ENCODE results near the gene KIDINS220. TPM values are rescaled to one million over a fixed set of nuclear protein-coding genes. Genes with fewer than 3 reads are reported as not detected.

KIDINS220 gene
- total RNA-seq, 1 donor from 2014 or later: 26.9 TPM

- TF ChIP-seq, protein P1, sequence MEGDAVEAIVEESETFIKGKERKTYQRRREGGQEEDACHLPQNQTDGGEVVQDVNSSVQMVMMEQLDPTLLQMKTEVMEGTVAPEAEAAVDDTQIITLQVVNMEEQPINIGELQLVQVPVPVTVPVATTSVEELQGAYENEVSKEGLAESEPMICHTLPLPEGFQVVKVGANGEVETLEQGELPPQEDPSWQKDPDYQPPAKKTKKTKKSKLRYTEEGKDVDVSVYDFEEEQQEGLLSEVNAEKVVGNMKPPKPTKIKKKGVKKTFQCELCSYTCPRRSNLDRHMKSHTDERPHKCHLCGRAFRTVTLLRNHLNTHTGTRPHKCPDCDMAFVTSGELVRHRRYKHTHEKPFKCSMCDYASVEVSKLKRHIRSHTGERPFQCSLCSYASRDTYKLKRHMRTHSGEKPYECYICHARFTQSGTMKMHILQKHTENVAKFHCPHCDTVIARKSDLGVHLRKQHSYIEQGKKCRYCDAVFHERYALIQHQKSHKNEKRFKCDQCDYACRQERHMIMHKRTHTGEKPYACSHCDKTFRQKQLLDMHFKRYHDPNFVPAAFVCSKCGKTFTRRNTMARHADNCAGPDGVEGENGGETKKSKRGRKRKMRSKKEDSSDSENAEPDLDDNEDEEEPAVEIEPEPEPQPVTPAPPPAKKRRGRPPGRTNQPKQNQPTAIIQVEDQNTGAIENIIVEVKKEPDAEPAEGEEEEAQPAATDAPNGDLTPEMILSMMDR (IDR thresholded peaks at IDR 0.05): no peak
- ChIA-PET POLR2A (no interaction called here), CTCF (no interaction called here)
- no peak overlapping the region for H3K27ac Mint-ChIP-seq
- H3K4me1 Mint-ChIP-seq: no peaks in the 10 kb centered on the region
- no peaks in the 10 kb centered on the region for H3K36me3 Mint-ChIP-seq (ENCODE audit: low read depth)
- H3K4me3 Mint-ChIP-seq: no peak overlapping the region
- no peak for DNase-seq
- ATAC-seq (ENCODE audit: low read depth): no peak
- H3K9me3 Mint-ChIP-seq: no peaks in the 10 kb centered on the region
- H3K27me3 Mint-ChIP-seq: no peaks in the 10 kb centered on the region
- intact Hi-C loops (cut with micrococcal nuclease): no loop called here
Observed at GRCh38 chr2:8860239-8860638, 22.8 kb upstream of the KIDINS220 start.

GRCh38 chr2:8858910-8859309, 21.5 kb upstream of the KIDINS220 start:
- TF ChIP-seq, protein P1 (IDR thresholded peaks at IDR 0.05): no peak
- Mint-ChIP-seq H3K27ac (no peak overlapping the region), H3K9me3 (no peaks in the 10 kb centered on the region), H3K36me3 (ENCODE audit: low read depth) (no peaks in the 10 kb centered on the region), H3K4me1 (no peaks in the 10 kb centered on the region), H3K4me3 (no peak overlapping the region), H3K27me3 (no peaks in the 10 kb centered on the region)
- no peak for ATAC-seq (ENCODE audit: low read depth)
- ChIA-PET POLR2A (no interaction called here), CTCF (no interaction called here)
- no peak for DNase-seq
- intact Hi-C loops (cut with micrococcal nuclease): no loop called here

DNA sequence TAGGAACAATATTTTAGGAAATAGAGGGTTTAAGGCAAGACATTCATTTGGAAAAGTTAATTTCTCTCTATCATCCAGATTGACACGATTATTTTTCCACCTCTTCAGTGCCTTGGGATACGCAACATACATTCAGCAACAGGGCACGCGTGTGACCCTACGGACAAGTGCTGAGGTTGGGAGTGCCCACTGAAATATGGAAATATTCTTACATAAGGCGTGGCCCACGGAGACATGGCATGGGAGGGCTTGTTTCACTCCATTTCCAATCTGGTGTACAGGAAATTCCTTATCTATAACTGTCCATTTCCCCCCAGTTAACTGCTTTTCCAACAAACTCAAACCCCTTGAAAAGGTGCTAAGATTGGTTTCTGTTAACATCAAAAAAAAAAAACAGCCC, 20.9 kb upstream of the KIDINS220 start:
- TF ChIP-seq, protein P1 (IDR thresholded peaks at IDR 0.05): no peak
- intact Hi-C loops (cut with micrococcal nuclease): no loop called here
- no peak overlapping the region for H3K4me3 Mint-ChIP-seq
- ChIA-PET CTCF (no interaction called here), POLR2A (no interaction called here)
- no peaks in the 10 kb centered on the region for H3K9me3 Mint-ChIP-seq
- H3K27me3 Mint-ChIP-seq: no peaks in the 10 kb centered on the region
- DNase-seq (no peak), ATAC-seq (ENCODE audit: low read depth) (no peak)
- no peaks in the 10 kb centered on the region for H3K4me1 Mint-ChIP-seq
- no peaks in the 10 kb centered on the region for H3K36me3 Mint-ChIP-seq (ENCODE audit: low read depth)
- H3K27ac Mint-ChIP-seq: no peak overlapping the region

DNA sequence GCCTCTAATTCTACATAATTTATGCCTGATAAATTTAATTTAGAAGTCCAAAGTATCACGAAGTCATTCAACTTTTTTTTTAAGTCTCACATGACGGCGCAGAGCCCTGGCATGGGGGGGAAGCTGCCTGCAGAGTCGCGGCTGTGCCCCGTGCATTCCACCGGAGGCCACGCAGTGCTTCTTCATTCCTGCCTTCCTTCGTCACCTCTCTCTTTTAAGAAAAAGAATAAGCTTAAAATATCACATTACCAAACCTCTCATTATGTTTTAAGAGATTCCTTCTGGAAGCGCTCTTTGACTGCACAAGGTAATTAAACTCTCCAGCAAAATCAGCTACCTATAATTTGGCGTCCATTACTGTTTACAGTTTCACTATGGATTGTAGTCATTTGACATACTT, 20.3 kb upstream of the KIDINS220 start:
- H3K4me1 Mint-ChIP-seq: no peaks in the 10 kb centered on the region
- TF ChIP-seq, protein P1 (IDR thresholded peaks at IDR 0.05): no peak
- H3K4me3 Mint-ChIP-seq: no peak overlapping the region
- DNase-seq: no peak
- no peaks in the 10 kb centered on the region for H3K36me3 Mint-ChIP-seq (ENCODE audit: low read depth)
- CTCF ChIA-PET: no interaction called here
- H3K27me3 Mint-ChIP-seq: no peaks in the 10 kb centered on the region
- no peak for ATAC-seq (ENCODE audit: low read depth)
- H3K27ac Mint-ChIP-seq: no peak overlapping the region
- intact Hi-C loops (cut with micrococcal nuclease): no loop called here
- POLR2A ChIA-PET: no interaction called here
- H3K9me3 Mint-ChIP-seq: no peaks in the 10 kb centered on the region

- Mint-ChIP-seq H3K27ac (no peak overlapping the region), H3K9me3 (no peaks in the 10 kb centered on the region), H3K4me3 (no peak overlapping the region), H3K27me3 (no peaks in the 10 kb centered on the region), H3K4me1 (no peaks in the 10 kb centered on the region), H3K36me3 (ENCODE audit: low read depth) (no peaks in the 10 kb centered on the region)
- intact Hi-C loops (cut with micrococcal nuclease): no loop called here
- ChIA-PET CTCF (no interaction called here), POLR2A (no interaction called here)
- DNase-seq: no peak
- TF ChIP-seq, protein P1 (IDR thresholded peaks at IDR 0.05): no peak
- no peak for ATAC-seq (ENCODE audit: low read depth)
Observed at GRCh38 chr2:8856176-8856575, 18.8 kb upstream of the KIDINS220 start.
